DND-41 (cell line): ENCODE data around the gene OR11G2.

ENCODE experiments used
- EZH2 ChIP-seq: IDR thresholded peaks from 3 replicates; pipeline ENCODE4 v1.6.1; 2012; ENCODE audit warnings: borderline replicate concordance, low read depth, mild to moderate bottlenecking, moderate library complexity, low read length, inconsistent platforms; ENCODE audit not compliant: severe bottlenecking
- TF ChIP-seq, protein P1 (sequence below): IDR thresholded peaks from 2 replicates; pipeline ENCODE4 v1.5.1; 2012; ENCODE audit warnings: borderline replicate concordance, low read length, moderate library complexity, mild to moderate bottlenecking; ENCODE audit not compliant: poor library complexity, severe bottlenecking; ENCODE audit errors: extremely low read depth

DNA sequence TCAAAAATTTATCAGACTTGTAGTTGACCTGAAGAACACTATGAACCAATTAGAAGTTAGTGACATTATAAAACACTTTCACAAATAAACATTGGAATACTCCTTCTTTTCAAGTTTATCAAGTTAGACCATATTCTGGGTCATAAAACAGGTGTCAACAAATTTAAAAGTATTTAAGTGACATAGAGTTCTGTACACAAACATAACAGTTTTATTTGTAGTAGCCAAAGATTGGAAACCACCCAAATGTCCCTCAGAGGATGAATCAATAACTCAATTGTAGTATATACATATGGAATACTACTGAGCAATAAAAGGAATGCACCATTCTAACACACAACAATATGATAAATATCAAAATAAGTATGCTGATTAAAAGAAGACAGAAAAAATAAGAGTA, 23.6 kb upstream of the OR11G2 start:
- TF ChIP-seq, protein P1, sequence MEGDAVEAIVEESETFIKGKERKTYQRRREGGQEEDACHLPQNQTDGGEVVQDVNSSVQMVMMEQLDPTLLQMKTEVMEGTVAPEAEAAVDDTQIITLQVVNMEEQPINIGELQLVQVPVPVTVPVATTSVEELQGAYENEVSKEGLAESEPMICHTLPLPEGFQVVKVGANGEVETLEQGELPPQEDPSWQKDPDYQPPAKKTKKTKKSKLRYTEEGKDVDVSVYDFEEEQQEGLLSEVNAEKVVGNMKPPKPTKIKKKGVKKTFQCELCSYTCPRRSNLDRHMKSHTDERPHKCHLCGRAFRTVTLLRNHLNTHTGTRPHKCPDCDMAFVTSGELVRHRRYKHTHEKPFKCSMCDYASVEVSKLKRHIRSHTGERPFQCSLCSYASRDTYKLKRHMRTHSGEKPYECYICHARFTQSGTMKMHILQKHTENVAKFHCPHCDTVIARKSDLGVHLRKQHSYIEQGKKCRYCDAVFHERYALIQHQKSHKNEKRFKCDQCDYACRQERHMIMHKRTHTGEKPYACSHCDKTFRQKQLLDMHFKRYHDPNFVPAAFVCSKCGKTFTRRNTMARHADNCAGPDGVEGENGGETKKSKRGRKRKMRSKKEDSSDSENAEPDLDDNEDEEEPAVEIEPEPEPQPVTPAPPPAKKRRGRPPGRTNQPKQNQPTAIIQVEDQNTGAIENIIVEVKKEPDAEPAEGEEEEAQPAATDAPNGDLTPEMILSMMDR, result no peak
- TF ChIP-seq EZH2, result no peak
